Omental fat pad (tissue), 4 donors: Measurements from ENCODE around the gene SH3GL2. TPM values are rescaled to one million over a fixed set of nuclear protein-coding genes. Genes with fewer than 3 reads are reported as not detected.
A peak's percentile ranks its signal among the peaks of the same experiment; 100 is the strongest.

Experiments
- ATAC-seq: fragments of 150-250 bp; one replicate; pipeline ENCODE4 v1.9.1; 2016; ENCODE audit warnings: mild to moderate bottlenecking, moderate library complexity; ENCODE audit not compliant: low FRiP score
- DNase-seq: peaks from one replicate; pipeline ENCODE4 v3.0.0-alpha.2; 2019; ENCODE audit warnings: low spot score
- CTCF ChIP-seq, 3 donors: fragments of 450-650 bp; IDR thresholded peaks; one replicate each; pipeline ENCODE4 v1.5.1; 2016 to 2017; ENCODE audit warnings: antibody characterized with exemption in 3 of 3, mild to moderate bottlenecking in 3 of 3, moderate library complexity in 2 of 3
- total RNA-seq, 4 donors: library from RNA; depleted of rRNA; stranded (reverse); fragments of >200 nt; gene quantifications; one replicate each; pipeline ENCODE4 v1.1.0, GENCODE V29; 2016

The SH3GL2 gene
- total RNA-seq, 4 donors from 2014 or later = 0.24 to 0.56 TPM; not detected in 2

DNA sequence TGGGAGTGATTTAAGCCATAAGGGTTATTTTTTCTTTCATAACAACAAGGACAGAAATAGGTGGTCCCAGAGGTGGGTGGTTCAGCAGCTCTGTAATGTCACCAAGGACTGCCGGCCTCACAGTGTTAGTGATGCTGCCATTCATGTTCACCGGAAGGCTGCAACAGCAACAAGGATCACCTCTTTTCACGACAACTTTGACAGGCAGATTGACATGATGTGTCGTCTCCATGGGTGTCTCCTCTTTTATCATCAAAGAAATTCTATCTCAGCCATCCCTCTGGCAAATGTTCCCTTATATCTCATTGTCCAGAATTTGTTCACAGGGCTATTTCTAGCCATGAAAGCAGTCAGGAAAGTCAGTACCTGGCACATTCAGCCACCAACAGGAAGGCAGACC, 231.5 kb downstream of the SH3GL2 start:
- DNase-seq (no peak), ATAC-seq (no peak)
- no peak for TF ChIP-seq CTCF (IDR thresholded peaks at IDR 0.05)

GRCh38 chr9:17810728-17811571, 232.1 kb downstream of the SH3GL2 start:
- DNase-seq (peak; percentile 40), ATAC-seq (no peak)
- peak in 1 of 3 donors; percentile 15 for TF ChIP-seq CTCF (IDR thresholded peaks at IDR 0.05)

DNA sequence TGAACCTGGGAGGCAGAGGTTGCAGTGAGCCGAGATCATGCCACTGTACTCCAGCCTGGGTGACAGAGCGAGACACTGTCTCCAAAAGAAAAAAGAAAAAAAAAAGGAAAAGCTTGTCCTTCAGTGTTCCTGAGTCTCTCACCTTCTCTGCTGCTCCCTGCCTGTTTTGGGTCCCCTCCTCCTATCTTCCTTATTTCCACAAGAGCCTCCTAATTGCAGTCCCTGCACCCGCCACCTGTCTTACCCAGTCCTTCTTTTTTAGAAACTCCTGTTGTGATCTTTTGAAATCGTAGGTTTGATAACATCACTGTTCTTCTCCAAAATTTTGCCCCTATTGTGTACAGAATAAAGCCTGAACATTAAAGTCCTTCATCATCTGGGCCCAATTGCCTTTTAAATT, 234.9 kb downstream of the SH3GL2 start:
- ATAC-seq (no peak), DNase-seq (no peak)
- no peak for TF ChIP-seq CTCF (IDR thresholded peaks at IDR 0.05)

DNA sequence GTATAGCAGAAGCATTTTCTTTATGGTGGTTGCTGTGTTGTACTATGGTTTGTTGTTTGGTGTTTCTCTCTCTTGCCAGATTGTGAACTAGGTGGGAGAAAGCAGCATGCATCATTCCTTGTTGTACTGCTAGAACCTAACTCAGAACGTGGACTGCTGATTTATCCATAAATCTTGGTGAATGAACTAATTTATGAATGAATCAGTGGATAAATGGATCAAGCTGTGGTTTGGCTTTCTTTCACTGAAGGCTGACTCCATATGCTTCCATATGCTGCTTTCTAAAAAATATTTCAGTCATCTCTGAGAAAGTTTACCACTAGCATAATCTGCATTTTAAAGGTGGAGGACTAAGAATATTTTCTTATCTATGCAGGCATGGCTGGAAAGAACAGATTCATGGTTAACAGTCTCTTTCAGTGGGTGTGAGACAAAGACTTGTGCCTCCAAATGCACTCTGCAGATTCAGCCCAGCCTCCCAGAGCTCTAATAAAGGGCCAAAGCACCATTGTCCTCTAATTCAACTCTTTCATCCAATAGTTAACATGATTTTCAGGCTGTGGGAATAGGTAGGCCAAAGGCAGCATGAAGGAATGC, 237.7 kb downstream of the SH3GL2 start:
- TF ChIP-seq CTCF (IDR thresholded peaks at IDR 0.05) = no peak
- no peak for ATAC-seq
- no peak for DNase-seq

GRCh38 chr9:17824191-17824590, 245.3 kb downstream of the SH3GL2 start:
- DNase-seq = no peak
- ATAC-seq = no peak
- no peak for TF ChIP-seq CTCF (IDR thresholded peaks at IDR 0.05)

GRCh38 chr9:17824616-17825264, 245.9 kb downstream of the SH3GL2 start:
- no peak for DNase-seq
- no peak for TF ChIP-seq CTCF (IDR thresholded peaks at IDR 0.05)
- ATAC-seq = no peak
